ENCODE data around the gene GULP1.

GRCh38 chr2:188322569-188323551 is 31.2 kb downstream of the GULP1 start:
- TF ChIP-seq EZH2 (IDR thresholded peaks at IDR 0.05; ENCODE audit: borderline replicate concordance, low read length) (no peak), CTCF (conservative IDR thresholded peaks at IDR 0.05 in 1 of 2, IDR thresholded peaks at IDR 0.05 in 1 of 2; ENCODE audit: extremely low read depth in 1 of 2, insufficient read depth in 1 of 2, low read depth in 1 of 2, low read length in 2 of 2) (no peak)

Measured in mammary epithelial cell (primary cell).